ENCODE results near the gene ART4.

DNA sequence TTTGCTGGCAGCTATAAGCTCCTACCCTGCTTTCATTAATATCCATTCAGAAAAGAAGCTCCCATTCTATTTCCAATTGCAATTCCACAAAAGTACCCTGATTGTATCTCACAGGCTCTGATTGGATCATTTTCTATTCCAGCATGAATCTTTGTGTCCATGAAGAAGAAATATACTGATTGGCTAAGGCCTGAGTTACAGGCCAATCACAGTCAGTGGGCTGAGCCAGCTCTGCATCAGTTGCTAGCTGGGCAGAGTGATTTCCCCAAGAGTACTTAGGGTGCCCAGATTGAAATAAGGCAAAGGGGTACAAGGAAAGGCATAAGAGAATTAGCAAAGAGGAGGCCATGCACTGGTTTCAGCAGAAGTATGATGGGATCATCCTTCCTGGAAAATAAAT lies 14.4 kb downstream of the ART4 start:
- TF ChIP-seq CTCF (conservative IDR thresholded peaks at IDR 0.05 in 1 of 2, IDR thresholded peaks at IDR 0.05 in 1 of 2; ENCODE audit: extremely low read depth in 1 of 2, insufficient read depth in 1 of 2, low read depth in 1 of 2, low read length in 2 of 2) (no peak), EZH2 (IDR thresholded peaks at IDR 0.05; ENCODE audit: borderline replicate concordance, low read length) (no peak)

Measured in mammary epithelial cell (primary cell).